Testis (tissue), 3 donors: ENCODE data around the gene CDK4. TPM values are rescaled to one million over a fixed set of nuclear protein-coding genes. Genes with fewer than 3 reads are reported as not detected.

Experiments
- DNase-seq: peaks from one replicate; pipeline ENCODE4 v3.0.0-alpha.2; 2019
- H3K27ac ChIP-seq, 2 donors: fragments of 200-600 bp; sonication (generic); one replicate each; pipeline ENCODE4 v1.5.1; 2019
- H3K27me3 ChIP-seq: fragments of 200-600 bp; sonication (generic); one replicate; pipeline ENCODE4 v1.5.1; 2019
- H3K36me3 ChIP-seq: fragments of 200-600 bp; sonication (generic); one replicate; pipeline ENCODE4 v1.5.1; 2017; ENCODE audit warnings: low read depth; ENCODE audit errors: missing control alignments
- H3K4me1 ChIP-seq: fragments of 200-600 bp; sonication (generic); one replicate; pipeline ENCODE4 v1.5.1; 2019
- H3K4me3 ChIP-seq, 2 donors: fragments of 200-600 bp; sonication (generic); one replicate each; pipeline ENCODE4 v1.5.1; 2017 to 2019
- H3K9me3 ChIP-seq: fragments of 200-600 bp; sonication (generic); one replicate; pipeline ENCODE4 v1.5.1; 2017
- POLR2A ChIP-seq: fragments of 450-650 bp; IDR thresholded peaks from one replicate; pipeline ENCODE4 v1.6.1; 2017; ENCODE audit warnings: antibody characterized with exemption, mild to moderate bottlenecking, moderate library complexity
- WGBS, 2 donors: methylation state at CpG; one replicate each; pipeline ENCODE4 v1.1.5; 2018; 5-methylcytosine and 5-hydroxymethylcytosine counted together
- intact Hi-C: fragments of 100-400 bp; cut with DNase I; formaldehyde crosslinking; loops from one replicate; pipeline ENCODE4 v1.15.1; 2023; ENCODE audit warnings: low total_unique reads
- polyA plus RNA-seq: library from polyadenylated mRNA; stranded (reverse); fragments of 350-450 nt; fragmentation: Illumina TruSeq; extraction: RNeasy Lipid Tissue Mini Kit (QIAGEN cat#74804); gene quantifications from one replicate; pipeline ENCODE4 v1.2.3, GENCODE V29; 2014; ENCODE audit warnings: low read depth, low replicate concordance; ENCODE audit not compliant: insufficient read depth
- total RNA-seq, 2 donors: library from RNA; depleted of rRNA; stranded (reverse); fragments of >200 nt; gene quantifications; one replicate each; pipeline ENCODE4 v1.2.3, GENCODE V29; 2016
- TF ChIP-seq, protein P1 (sequence below), 3 experiments: fragments of 450-650 bp in 2 of 3; fragments of 200-600 bp in 1 of 3; sonication (generic) in 1 of 3; IDR thresholded peaks; one replicate each; pipeline ENCODE4 v1.5.1; 2016 to 2019; ENCODE audit warnings: antibody characterized with exemption in 3 of 3, mild to moderate bottlenecking in 2 of 3, moderate library complexity in 1 of 3

The CDK4 gene
- total and polyA plus RNA-seq, 3 donors from 2014 or later = 47.0 to 73.5 (median 64.4) TPM

DNA sequence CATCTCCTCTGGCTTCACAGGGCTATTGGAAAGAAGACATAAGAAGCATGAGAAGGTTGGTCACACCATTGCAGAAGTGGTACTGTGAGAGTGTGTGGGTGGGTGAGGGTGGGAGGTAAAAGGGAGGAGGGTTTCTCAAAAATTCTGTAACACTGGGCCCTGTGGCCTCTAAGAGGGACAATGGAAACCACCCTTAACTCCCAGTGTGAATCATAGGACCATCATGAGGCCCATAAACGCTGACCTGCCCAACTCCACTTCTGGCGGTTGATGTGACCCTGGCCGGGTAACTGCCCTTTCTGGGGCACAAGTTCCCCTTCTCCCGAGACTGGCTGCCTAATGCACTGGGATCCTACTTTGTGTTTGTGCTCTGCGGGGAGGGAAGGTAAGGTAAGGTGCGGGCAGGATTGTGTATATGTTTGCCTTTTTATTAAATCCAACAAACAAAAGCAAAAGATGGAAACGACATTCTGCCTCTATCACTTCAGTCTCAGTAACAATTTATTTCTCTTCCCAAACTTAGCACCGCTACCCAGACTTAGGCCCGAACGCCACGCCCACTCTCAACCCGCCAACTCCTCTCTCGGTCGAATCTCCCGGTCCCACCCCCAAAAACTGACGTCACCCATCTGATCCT is 19.2 kb upstream of the CDK4 start:
- peak overlapping the region; percentile 69 to 85 for H3K27ac ChIP-seq
- intact Hi-C loops = no loop called here
- H3K4me3 ChIP-seq = peak overlapping the region; percentile 80 to 85
- DNase-seq = peak; percentile 95
- no peaks in the 10 kb centered on the region for H3K27me3 ChIP-seq
- TF ChIP-seq POLR2A = no peak
- TF ChIP-seq, protein P1, sequence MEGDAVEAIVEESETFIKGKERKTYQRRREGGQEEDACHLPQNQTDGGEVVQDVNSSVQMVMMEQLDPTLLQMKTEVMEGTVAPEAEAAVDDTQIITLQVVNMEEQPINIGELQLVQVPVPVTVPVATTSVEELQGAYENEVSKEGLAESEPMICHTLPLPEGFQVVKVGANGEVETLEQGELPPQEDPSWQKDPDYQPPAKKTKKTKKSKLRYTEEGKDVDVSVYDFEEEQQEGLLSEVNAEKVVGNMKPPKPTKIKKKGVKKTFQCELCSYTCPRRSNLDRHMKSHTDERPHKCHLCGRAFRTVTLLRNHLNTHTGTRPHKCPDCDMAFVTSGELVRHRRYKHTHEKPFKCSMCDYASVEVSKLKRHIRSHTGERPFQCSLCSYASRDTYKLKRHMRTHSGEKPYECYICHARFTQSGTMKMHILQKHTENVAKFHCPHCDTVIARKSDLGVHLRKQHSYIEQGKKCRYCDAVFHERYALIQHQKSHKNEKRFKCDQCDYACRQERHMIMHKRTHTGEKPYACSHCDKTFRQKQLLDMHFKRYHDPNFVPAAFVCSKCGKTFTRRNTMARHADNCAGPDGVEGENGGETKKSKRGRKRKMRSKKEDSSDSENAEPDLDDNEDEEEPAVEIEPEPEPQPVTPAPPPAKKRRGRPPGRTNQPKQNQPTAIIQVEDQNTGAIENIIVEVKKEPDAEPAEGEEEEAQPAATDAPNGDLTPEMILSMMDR (IDR thresholded peaks at IDR 0.05) = no peak
- H3K36me3 ChIP-seq = no peaks in the 10 kb centered on the region
- peaks cover 11% of the 10 kb centered on the region for H3K4me1 ChIP-seq
- WGBS, 2 donors = 2% methylated on average over 16 of the region's 16 CpGs
- no peaks in the 10 kb centered on the region for H3K9me3 ChIP-seq

DNA sequence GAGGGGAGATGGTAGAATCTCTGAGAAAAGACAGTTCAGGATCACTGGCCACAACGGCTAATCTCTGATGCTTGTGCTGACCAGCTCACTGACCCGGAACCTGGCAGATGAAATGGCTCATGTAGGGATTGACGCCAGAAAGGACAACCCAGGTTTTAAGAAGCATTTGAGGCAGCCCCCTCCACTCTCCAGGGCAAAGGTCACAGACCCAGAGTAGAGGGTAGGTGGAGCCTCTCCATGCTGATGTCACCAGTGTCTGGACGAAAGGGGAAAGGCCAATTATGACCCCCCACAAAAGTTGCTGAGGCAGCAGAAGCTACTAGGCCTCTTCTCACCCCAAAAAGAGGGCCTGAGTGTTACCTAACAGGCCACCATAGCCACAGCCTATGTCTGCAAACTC is 18.6 kb upstream of the CDK4 start:
- no peaks in the 10 kb centered on the region for H3K36me3 ChIP-seq
- TF ChIP-seq, protein P1 (IDR thresholded peaks at IDR 0.05) = no peak
- no peak for TF ChIP-seq POLR2A
- H3K27ac ChIP-seq = no peak overlapping the region
- H3K4me1 ChIP-seq = peaks cover 17% of the 10 kb centered on the region
- WGBS, 2 donors = 58 to 77% methylated on average over 4 of the region's 4 CpGs
- intact Hi-C loops = no loop called here
- no peaks in the 10 kb centered on the region for H3K9me3 ChIP-seq
- DNase-seq = no peak
- H3K27me3 ChIP-seq = no peaks in the 10 kb centered on the region
- H3K4me3 ChIP-seq = no peak overlapping the region

DNA sequence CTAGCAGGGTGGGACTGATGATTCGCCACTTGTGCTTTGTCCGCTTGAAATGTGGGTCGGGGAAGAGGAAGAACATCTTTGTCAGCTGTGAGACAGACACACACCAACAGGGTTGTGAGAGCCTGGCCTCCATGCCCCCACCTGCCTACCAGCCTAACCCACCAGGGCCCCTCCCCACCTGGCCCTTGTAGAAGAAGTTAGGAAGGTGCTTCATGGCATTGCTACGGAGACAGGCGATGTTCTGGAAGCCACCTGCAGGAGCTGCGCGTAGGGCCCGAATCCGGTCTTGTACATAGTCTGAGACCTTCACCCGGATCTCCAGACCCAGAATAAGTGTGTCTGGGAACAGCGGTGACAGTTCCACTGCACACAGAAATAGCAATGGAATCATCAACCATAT is 17.5 kb upstream of the CDK4 start:
- no peak for DNase-seq
- 93 to 97% methylated on average over 10 to 11 of the region's 11 CpGs for WGBS, 2 donors
- H3K27me3 ChIP-seq = no peaks in the 10 kb centered on the region

DNA sequence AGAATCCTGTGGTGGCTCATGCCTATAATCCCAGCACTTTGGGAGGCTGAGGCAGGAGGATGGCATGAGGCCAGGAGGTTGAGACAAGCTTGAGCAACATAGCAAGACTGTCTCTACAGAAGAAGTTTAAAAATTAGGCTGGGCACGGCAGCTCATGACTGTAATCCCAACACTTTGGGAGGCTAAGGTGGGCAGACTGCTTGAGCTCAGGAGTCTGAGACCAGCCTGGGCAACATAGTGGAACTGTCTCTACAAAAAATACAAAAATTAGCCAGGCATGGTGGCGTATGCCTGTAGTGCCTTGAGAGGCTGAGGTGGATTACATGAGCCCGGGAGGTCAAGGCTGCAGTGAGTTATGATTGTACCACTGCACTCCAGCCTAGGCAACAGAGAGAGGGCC is 15.8 kb upstream of the CDK4 start:
- Histone ChIP-seq H3K4me1 (peaks cover 27% of the 10 kb centered on the region), H3K27me3 (no peaks in the 10 kb centered on the region), H3K9me3 (no peaks in the 10 kb centered on the region), H3K36me3 (no peaks in the 10 kb centered on the region), H3K27ac (no peak overlapping the region), H3K4me3 (no peak overlapping the region)
- WGBS, 2 donors = 87 to 97% methylated on average over 3 of the region's 3 CpGs
- intact Hi-C loops = no loop called here
- TF ChIP-seq, protein P1 (IDR thresholded peaks at IDR 0.05) = no peak
- TF ChIP-seq POLR2A = no peak
- no peak for DNase-seq

More for the DNA sequence above, 17.5 kb upstream of the CDK4 start:
- TF ChIP-seq POLR2A = no peak
- TF ChIP-seq, protein P1 (IDR thresholded peaks at IDR 0.05) = no peak
- Histone ChIP-seq H3K27ac (no peak overlapping the region), H3K36me3 (no peaks in the 10 kb centered on the region), H3K4me3 (no peak overlapping the region), H3K9me3 (no peaks in the 10 kb centered on the region), H3K4me1 (peaks cover 27% of the 10 kb centered on the region)
- intact Hi-C loops = no loop called here

DNA sequence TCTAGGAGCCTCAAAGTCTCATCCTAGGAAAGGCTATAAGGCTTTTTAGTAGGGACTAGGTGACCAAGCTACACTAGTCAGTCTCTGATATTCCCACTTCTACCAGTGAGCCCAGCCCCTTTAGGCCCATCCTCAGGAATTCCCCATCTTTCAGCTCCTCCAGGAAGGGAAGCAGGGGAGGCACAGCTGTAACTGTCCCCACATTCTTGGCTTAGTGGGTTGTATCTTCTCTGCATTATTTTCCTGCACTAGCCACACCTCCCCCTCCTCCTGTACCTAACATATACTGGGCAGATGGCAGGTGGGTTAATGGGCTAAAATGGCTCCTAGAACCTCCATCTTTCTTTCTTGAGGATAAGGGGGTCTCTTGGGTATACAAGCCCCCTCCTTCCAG is 15.2 kb upstream of the CDK4 start:
- intact Hi-C loops = no loop called here
- H3K36me3 ChIP-seq = no peaks in the 10 kb centered on the region
- H3K9me3 ChIP-seq = no peaks in the 10 kb centered on the region

More for the DNA sequence above, 15.2 kb upstream of the CDK4 start:
- TF ChIP-seq POLR2A = no peak
- TF ChIP-seq, protein P1 (IDR thresholded peaks at IDR 0.05) = no peak
- no peak for DNase-seq
- Histone ChIP-seq H3K27me3 (no peaks in the 10 kb centered on the region), H3K4me3 (no peak overlapping the region), H3K27ac (no peak overlapping the region), H3K4me1 (peaks cover 27% of the 10 kb centered on the region)
